T-helper 2 cell treated with Interferon-gamma antibody and Interleukin-4, amounts not matched to agents 5 μg/mL and 100 μg/mL, for 36 hours (primary cell): Measurements from ENCODE around the gene RBM20.

Source experiments
- DNase-seq: peaks from one replicate; pipeline ENCODE4 v3.0.0; 2021; ENCODE audit warnings: low spot score
- H3K27ac Mint-ChIP-seq: one replicate; pipeline ENCODE4 v1.8.0; 2021; ENCODE audit warnings: mild to moderate bottlenecking, mixed read lengths
- H3K27me3 Mint-ChIP-seq: one replicate; pipeline ENCODE4 v1.8.0; 2021; ENCODE audit warnings: low read depth, mixed read lengths
- H3K36me3 Mint-ChIP-seq: one replicate; pipeline ENCODE4 v1.8.0; 2021; ENCODE audit warnings: low read depth, mixed read lengths
- H3K4me1 Mint-ChIP-seq: one replicate; pipeline ENCODE4 v1.8.0; 2021; ENCODE audit warnings: low read depth, mixed read lengths
- H3K4me3 Mint-ChIP-seq: one replicate; pipeline ENCODE4 v1.8.0; 2022; ENCODE audit warnings: mild to moderate bottlenecking, moderate library complexity, mixed read lengths
- H3K9me3 Mint-ChIP-seq: one replicate; pipeline ENCODE4 v1.8.0; 2021; ENCODE audit warnings: mixed read lengths

Gene RBM20

GRCh38 chr10:110808615-110809014 lies 164.5 kb downstream of the RBM20 start:
- Mint-ChIP-seq H3K9me3 (no peaks in the 10 kb centered on the region), H3K27ac (no peak overlapping the region), H3K36me3 (no peaks in the 10 kb centered on the region), H3K4me3 (no peak overlapping the region), H3K4me1 (peaks cover 21% of the 10 kb centered on the region), H3K27me3 (no peaks in the 10 kb centered on the region)
- no peak for DNase-seq

- Mint-ChIP-seq H3K9me3 (no peaks in the 10 kb centered on the region), H3K27me3 (no peaks in the 10 kb centered on the region), H3K4me1 (peaks cover under 1% of the 10 kb centered on the region), H3K36me3 (no peaks in the 10 kb centered on the region), H3K27ac (no peak overlapping the region), H3K4me3 (no peak overlapping the region)
- no peak for DNase-seq
Observed at GRCh38 chr10:110810625-110811024, 166.5 kb downstream of the RBM20 start.

GRCh38 chr10:110811791-110812581 lies 167.8 kb downstream of the RBM20 start:
- H3K4me3 Mint-ChIP-seq = no peak overlapping the region
- H3K9me3 Mint-ChIP-seq = no peaks in the 10 kb centered on the region
- no peak for DNase-seq
- H3K4me1 Mint-ChIP-seq = peaks cover 2% of the 10 kb centered on the region
- no peak overlapping the region for H3K27ac Mint-ChIP-seq
- no peaks in the 10 kb centered on the region for H3K27me3 Mint-ChIP-seq
- no peaks in the 10 kb centered on the region for H3K36me3 Mint-ChIP-seq

- no peaks in the 10 kb centered on the region for H3K9me3 Mint-ChIP-seq
- no peak overlapping the region for H3K4me3 Mint-ChIP-seq
- H3K27ac Mint-ChIP-seq = no peak overlapping the region
- H3K4me1 Mint-ChIP-seq = peaks cover 4% of the 10 kb centered on the region
- no peaks in the 10 kb centered on the region for H3K36me3 Mint-ChIP-seq
- no peak for DNase-seq
- no peaks in the 10 kb centered on the region for H3K27me3 Mint-ChIP-seq
Observed at GRCh38 chr10:110812583-110812982, 168.4 kb downstream of the RBM20 start.

GRCh38 chr10:110813743-110814472 lies 169.8 kb downstream of the RBM20 start:
- peaks cover 6% of the 10 kb centered on the region for H3K4me1 Mint-ChIP-seq

GRCh38 chr10:110815354-110816004 lies 171.3 kb downstream of the RBM20 start:
- Mint-ChIP-seq H3K27ac (no peak overlapping the region), H3K27me3 (no peaks in the 10 kb centered on the region), H3K36me3 (no peaks in the 10 kb centered on the region), H3K9me3 (no peaks in the 10 kb centered on the region), H3K4me1 (peaks cover 6% of the 10 kb centered on the region), H3K4me3 (no peak overlapping the region)
- DNase-seq = no peak

More at GRCh38 chr10:110813743-110814472, 169.8 kb downstream of the RBM20 start:
- no peak overlapping the region for H3K27ac Mint-ChIP-seq
- H3K9me3 Mint-ChIP-seq = no peaks in the 10 kb centered on the region
- DNase-seq = no peak
- H3K4me3 Mint-ChIP-seq = no peak overlapping the region
- no peaks in the 10 kb centered on the region for H3K36me3 Mint-ChIP-seq
- no peaks in the 10 kb centered on the region for H3K27me3 Mint-ChIP-seq

- Mint-ChIP-seq H3K4me3 (no peak overlapping the region), H3K27ac (no peak overlapping the region), H3K9me3 (no peaks in the 10 kb centered on the region), H3K27me3 (no peaks in the 10 kb centered on the region), H3K4me1 (peaks cover 12% of the 10 kb centered on the region), H3K36me3 (no peaks in the 10 kb centered on the region)
- DNase-seq = no peak
Observed at GRCh38 chr10:110817614-110818013, 173.5 kb downstream of the RBM20 start.

GRCh38 chr10:110818311-110819256 lies 174.4 kb downstream of the RBM20 start:
- peaks cover 12% of the 10 kb centered on the region for H3K4me1 Mint-ChIP-seq
- no peaks in the 10 kb centered on the region for H3K27me3 Mint-ChIP-seq
- DNase-seq = no peak
- no peaks in the 10 kb centered on the region for H3K36me3 Mint-ChIP-seq
- H3K27ac Mint-ChIP-seq = no peak overlapping the region
- H3K9me3 Mint-ChIP-seq = no peaks in the 10 kb centered on the region
- no peak overlapping the region for H3K4me3 Mint-ChIP-seq

- Mint-ChIP-seq H3K4me1 (peaks cover 12% of the 10 kb centered on the region), H3K9me3 (no peaks in the 10 kb centered on the region), H3K27me3 (peaks cover 4% of the 10 kb centered on the region), H3K4me3 (no peak overlapping the region), H3K27ac (no peak overlapping the region), H3K36me3 (no peaks in the 10 kb centered on the region)
- DNase-seq = no peak
Observed at GRCh38 chr10:110820321-110820814, 176.2 kb downstream of the RBM20 start.

GRCh38 chr10:110821508-110821907 lies 177.4 kb downstream of the RBM20 start:
- no peak for DNase-seq
- H3K4me3 Mint-ChIP-seq = no peak overlapping the region
- peaks cover 9% of the 10 kb centered on the region for H3K27me3 Mint-ChIP-seq
- no peak overlapping the region for H3K27ac Mint-ChIP-seq
- H3K36me3 Mint-ChIP-seq = no peaks in the 10 kb centered on the region
- peaks cover 11% of the 10 kb centered on the region for H3K4me1 Mint-ChIP-seq
- no peaks in the 10 kb centered on the region for H3K9me3 Mint-ChIP-seq

GRCh38 chr10:110822035-110822711 lies 178.0 kb downstream of the RBM20 start:
- Mint-ChIP-seq H3K4me1 (peaks cover 11% of the 10 kb centered on the region), H3K4me3 (no peak overlapping the region), H3K36me3 (no peaks in the 10 kb centered on the region), H3K27ac (no peak overlapping the region), H3K27me3 (peaks cover 13% of the 10 kb centered on the region), H3K9me3 (no peaks in the 10 kb centered on the region)
- DNase-seq = no peak

GRCh38 chr10:110822712-110823311 lies 178.7 kb downstream of the RBM20 start:
- H3K27ac Mint-ChIP-seq = no peak overlapping the region
- H3K27me3 Mint-ChIP-seq = peaks cover 13% of the 10 kb centered on the region
- peaks cover 6% of the 10 kb centered on the region for H3K4me1 Mint-ChIP-seq
- DNase-seq = no peak
- no peak overlapping the region for H3K4me3 Mint-ChIP-seq
- no peaks in the 10 kb centered on the region for H3K36me3 Mint-ChIP-seq
- no peaks in the 10 kb centered on the region for H3K9me3 Mint-ChIP-seq

GRCh38 chr10:110824152-110824441 lies 180.0 kb downstream of the RBM20 start:
- H3K36me3 Mint-ChIP-seq = no peaks in the 10 kb centered on the region
- no peak overlapping the region for H3K4me3 Mint-ChIP-seq
- peaks cover 13% of the 10 kb centered on the region for H3K27me3 Mint-ChIP-seq
- H3K4me1 Mint-ChIP-seq = peaks cover 6% of the 10 kb centered on the region
- no peak for DNase-seq
- H3K27ac Mint-ChIP-seq = no peak overlapping the region
- no peaks in the 10 kb centered on the region for H3K9me3 Mint-ChIP-seq
